HL-60 (cell line): ENCODE results near the gene ANGPTL8.

Experiments used
- CTCF ChIP-seq: IDR thresholded peaks from one replicate; pipeline ENCODE4 v1.5.1; 2011; ENCODE audit warnings: low read length, control low read depth, inconsistent platforms; ENCODE audit not compliant: insufficient read depth
- POLR2AphosphoS5 ChIP-seq: IDR thresholded peaks from 2 replicates; pipeline ENCODE4 v1.6.1; 2012; ENCODE audit warnings: low read depth

- no peak for TF ChIP-seq CTCF
- TF ChIP-seq POLR2AphosphoS5 = no peak
Observed at GRCh38 chr19:11233073-11233472, 6.3 kb upstream of the ANGPTL8 start.
